Liver (tissue), 9 donors: ENCODE measurements around the gene EIF5B. TPM values are rescaled to one million over a fixed set of nuclear protein-coding genes. Genes with fewer than 3 reads are reported as not detected.

Source experiments
- DNase-seq: peaks from one replicate; pipeline ENCODE4 v3.0.0-alpha.2; 2017; ENCODE audit warnings: low spot score
- H3K27ac ChIP-seq, 2 donors: one replicate each; pipeline ENCODE4 v1.7.0; 2013; ENCODE audit warnings: inconsistent platforms in 2 of 2, low read length in 2 of 2, control low read depth in 1 of 2, low read depth in 1 of 2, mild to moderate bottlenecking in 1 of 2
- H3K27me3 ChIP-seq, 4 donors: one replicate each; pipeline versions ENCODE4 v1.6.1 to v1.7.0; 2013; ENCODE audit warnings: low read length in 3 of 4, inconsistent platforms in 1 of 4, mild to moderate bottlenecking in 1 of 4, moderate library complexity in 1 of 4; ENCODE audit not compliant: control insufficient read depth in 4 of 4, insufficient read depth in 4 of 4
- H3K36me3 ChIP-seq, 4 donors: one replicate each; pipeline versions ENCODE4 v1.6.1 to v1.7.0; 2013; ENCODE audit warnings: low read length in 3 of 4, mild to moderate bottlenecking in 3 of 4, low read depth in 1 of 4, moderate library complexity in 1 of 4; ENCODE audit not compliant: control insufficient read depth in 4 of 4, insufficient read depth in 3 of 4
- H3K4me1 ChIP-seq, 4 donors: one replicate each; pipeline versions ENCODE4 v1.6.1 to v1.7.0; 2013; ENCODE audit warnings: low read length in 3 of 4, mild to moderate bottlenecking in 3 of 4, moderate library complexity in 1 of 4; ENCODE audit not compliant: control insufficient read depth in 4 of 4, insufficient read depth in 4 of 4
- H3K4me3 ChIP-seq, 3 donors: one replicate each; pipeline versions ENCODE4 v1.6.1 to v1.7.0; 2013; ENCODE audit warnings: low read length in 3 of 3, control low read depth in 1 of 3, low read depth in 1 of 3, mild to moderate bottlenecking in 1 of 3
- H3K9ac ChIP-seq, 2 donors: one replicate each; pipeline ENCODE4 v1.7.0; 2013; ENCODE audit warnings: low read length in 2 of 2, mild to moderate bottlenecking in 2 of 2, moderate library complexity in 2 of 2, control low read depth in 1 of 2, low read depth in 1 of 2
- H3K9me3 ChIP-seq, 4 donors: one replicate each; pipeline versions ENCODE4 v1.6.1 to v1.7.0; 2013; ENCODE audit warnings: low read length in 3 of 4; ENCODE audit not compliant: control insufficient read depth in 4 of 4
- ATF3 ChIP-seq: IDR thresholded peaks from 2 replicates; pipeline ENCODE4 v1.6.1; 2016; ENCODE audit warnings: antibody characterized with exemption
- EGR1 ChIP-seq, 2 donors: IDR thresholded peaks; 2 replicates each; pipeline ENCODE4 v1.6.1; 2016 to 2018; ENCODE audit warnings: antibody characterized with exemption in 2 of 2, low read depth in 2 of 2
- FOXA1 ChIP-seq: IDR thresholded peaks from 2 replicates; pipeline ENCODE4 v1.6.1; 2016; ENCODE audit warnings: antibody characterized with exemption
- FOXA2 ChIP-seq: IDR thresholded peaks from 2 replicates; pipeline ENCODE4 v1.6.1; 2016; ENCODE audit warnings: antibody characterized with exemption
- GABPA ChIP-seq, 2 donors: IDR thresholded peaks in 1 of 2; conservative IDR thresholded peaks in 1 of 2; 2 replicates each; pipeline ENCODE4 v1.6.1; 2016; ENCODE audit warnings: antibody characterized with exemption in 2 of 2, mild to moderate bottlenecking in 1 of 2, moderate library complexity in 1 of 2
- HNF4A ChIP-seq, 2 donors: conservative IDR thresholded peaks; 2 replicates each; pipeline ENCODE4 v1.6.1; 2016; ENCODE audit warnings: antibody characterized with exemption in 2 of 2, mild to moderate bottlenecking in 2 of 2
- HNF4G ChIP-seq: IDR thresholded peaks from 2 replicates; pipeline ENCODE4 v1.6.1; 2016; ENCODE audit warnings: antibody characterized with exemption
- JUND ChIP-seq, 2 donors: IDR thresholded peaks; 2 replicates each; pipeline ENCODE4 v1.6.1; 2016; ENCODE audit warnings: antibody characterized with exemption in 2 of 2
- NR2F2 ChIP-seq: IDR thresholded peaks from 2 replicates; pipeline ENCODE4 v1.6.1; 2016; ENCODE audit warnings: antibody characterized with exemption
- RAD21 ChIP-seq, 2 donors: IDR thresholded peaks; 2 replicates each; pipeline ENCODE4 v1.6.1; 2016; ENCODE audit warnings: antibody characterized with exemption in 2 of 2, mild to moderate bottlenecking in 2 of 2
- RXRA ChIP-seq, 2 donors: IDR thresholded peaks; 2 replicates each; pipeline ENCODE4 v1.6.1; 2017 to 2018; ENCODE audit warnings: antibody characterized with exemption in 2 of 2, mild to moderate bottlenecking in 1 of 2
- SP1 ChIP-seq: IDR thresholded peaks from 2 replicates; pipeline ENCODE4 v1.6.1; 2018; ENCODE audit warnings: antibody characterized with exemption, mild to moderate bottlenecking
- TAF1 ChIP-seq: conservative IDR thresholded peaks from 2 replicates; pipeline ENCODE4 v1.6.1; 2016; ENCODE audit warnings: antibody characterized with exemption, mild to moderate bottlenecking
- YY1 ChIP-seq: IDR thresholded peaks from 2 replicates; pipeline ENCODE4 v1.6.1; 2016; ENCODE audit warnings: antibody characterized with exemption, mild to moderate bottlenecking
- WGBS: extraction: QIAGEN DNeasy Blood & Tissue Kit; methylation state at CpG from one replicate; pipeline ENCODE4 v1.1.7; 2013; 5-methylcytosine and 5-hydroxymethylcytosine counted together
- polyA plus RNA-seq, 2 donors: library from polyadenylated mRNA; stranded (reverse) in 1 of 2; unstranded in 1 of 2; fragments of 200-250 nt in 1 of 2; fragments of >200 nt in 1 of 2; fragmentation: Nextera tagmentation in 1 of 2; extraction: Ambion mirVana in 1 of 2; gene quantifications; one replicate each; pipeline versions ENCODE4 v1.2.1 to v1.2.3, GENCODE V29; 2013 to 2015
- total RNA-seq, 2 donors: library from RNA; depleted of rRNA; stranded (reverse); fragments of >200 nt; gene quantifications; one replicate each; pipeline ENCODE4 v1.2.3, GENCODE V29; 2014
- TF ChIP-seq, protein P1 (sequence below): IDR thresholded peaks from 2 replicates; pipeline ENCODE4 v1.6.1; 2016; ENCODE audit warnings: antibody characterized with exemption, mild to moderate bottlenecking
- TF ChIP-seq, protein P2 (sequence below): IDR thresholded peaks from 2 replicates; pipeline ENCODE4 v1.6.1; 2016; ENCODE audit warnings: antibody characterized with exemption
- TF ChIP-seq, protein P3 (sequence below): fragments of 150-350 bp; IDR thresholded peaks from 2 replicates; pipeline ENCODE4 v1.5.1; 2017; ENCODE audit warnings: improper control_type of control experiment, low read depth, low read length; ENCODE audit not compliant: missing input control
- TF ChIP-seq, protein P4 (sequence below): IDR thresholded peaks from 2 replicates; pipeline ENCODE4 v1.6.1; 2016; ENCODE audit warnings: antibody characterized with exemption
- donor health status: healthy.
- donor health status: healthy.
- donor health status: healthy.
- donor health status: healthy.
- donor health status: healthy.

EIF5B gene
- total and polyA plus RNA-seq, 4 donors: 10.2 to 23.7 (median 17.7) TPM

DNA sequence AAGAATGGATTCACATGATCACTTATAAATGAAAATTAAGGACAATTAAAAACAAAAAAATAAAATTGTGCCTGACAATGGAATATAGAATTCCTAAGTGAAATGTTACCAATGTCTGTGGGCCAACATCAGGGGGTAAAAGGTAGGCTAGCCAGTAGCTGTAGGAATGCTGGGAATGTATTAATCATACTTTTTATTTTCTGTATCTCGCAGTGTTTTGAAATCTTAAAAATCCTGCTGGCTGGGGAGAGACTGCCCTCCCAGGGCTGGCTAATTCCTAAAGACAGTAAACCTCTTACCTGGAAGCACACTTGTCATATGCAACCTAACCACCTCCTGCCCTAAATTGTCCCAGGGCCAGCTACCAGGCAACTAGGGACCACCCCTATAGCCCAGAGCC is 82.8 kb downstream of the EIF5B start (continued):
- TF ChIP-seq, protein P1, sequence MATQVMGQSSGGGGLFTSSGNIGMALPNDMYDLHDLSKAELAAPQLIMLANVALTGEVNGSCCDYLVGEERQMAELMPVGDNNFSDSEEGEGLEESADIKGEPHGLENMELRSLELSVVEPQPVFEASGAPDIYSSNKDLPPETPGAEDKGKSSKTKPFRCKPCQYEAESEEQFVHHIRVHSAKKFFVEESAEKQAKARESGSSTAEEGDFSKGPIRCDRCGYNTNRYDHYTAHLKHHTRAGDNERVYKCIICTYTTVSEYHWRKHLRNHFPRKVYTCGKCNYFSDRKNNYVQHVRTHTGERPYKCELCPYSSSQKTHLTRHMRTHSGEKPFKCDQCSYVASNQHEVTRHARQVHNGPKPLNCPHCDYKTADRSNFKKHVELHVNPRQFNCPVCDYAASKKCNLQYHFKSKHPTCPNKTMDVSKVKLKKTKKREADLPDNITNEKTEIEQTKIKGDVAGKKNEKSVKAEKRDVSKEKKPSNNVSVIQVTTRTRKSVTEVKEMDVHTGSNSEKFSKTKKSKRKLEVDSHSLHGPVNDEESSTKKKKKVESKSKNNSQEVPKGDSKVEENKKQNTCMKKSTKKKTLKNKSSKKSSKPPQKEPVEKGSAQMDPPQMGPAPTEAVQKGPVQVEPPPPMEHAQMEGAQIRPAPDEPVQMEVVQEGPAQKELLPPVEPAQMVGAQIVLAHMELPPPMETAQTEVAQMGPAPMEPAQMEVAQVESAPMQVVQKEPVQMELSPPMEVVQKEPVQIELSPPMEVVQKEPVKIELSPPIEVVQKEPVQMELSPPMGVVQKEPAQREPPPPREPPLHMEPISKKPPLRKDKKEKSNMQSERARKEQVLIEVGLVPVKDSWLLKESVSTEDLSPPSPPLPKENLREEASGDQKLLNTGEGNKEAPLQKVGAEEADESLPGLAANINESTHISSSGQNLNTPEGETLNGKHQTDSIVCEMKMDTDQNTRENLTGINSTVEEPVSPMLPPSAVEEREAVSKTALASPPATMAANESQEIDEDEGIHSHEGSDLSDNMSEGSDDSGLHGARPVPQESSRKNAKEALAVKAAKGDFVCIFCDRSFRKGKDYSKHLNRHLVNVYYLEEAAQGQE: no peak
- TF ChIP-seq HNF4A (conservative IDR thresholded peaks at IDR 0.05): no peak

GRCh38 chr2:99420751-99421299 is 83.6 kb downstream of the EIF5B start:
- Histone ChIP-seq H3K4me3 (no peak overlapping the region), H3K36me3 (peaks cover 4 to 67% (median 48%) of the 10 kb centered on the region in 4 donors), H3K9ac (no peak overlapping the region), H3K27me3 (no peaks in the 10 kb centered on the region), H3K27ac (no peak overlapping the region), H3K4me1 (no peaks in the 10 kb centered on the region), H3K9me3 (no peaks in the 10 kb centered on the region)
- no peak for TF ChIP-seq YY1
- TF ChIP-seq EGR1 (IDR thresholded peaks at IDR 0.05; ENCODE audit: low read depth in 2 of 2): no peak
- TF ChIP-seq HNF4A (conservative IDR thresholded peaks at IDR 0.05): no peak
- TF ChIP-seq RAD21 (IDR thresholded peaks at IDR 0.05): no peak
- no peak for TF ChIP-seq ATF3
- TF ChIP-seq, protein P2, sequence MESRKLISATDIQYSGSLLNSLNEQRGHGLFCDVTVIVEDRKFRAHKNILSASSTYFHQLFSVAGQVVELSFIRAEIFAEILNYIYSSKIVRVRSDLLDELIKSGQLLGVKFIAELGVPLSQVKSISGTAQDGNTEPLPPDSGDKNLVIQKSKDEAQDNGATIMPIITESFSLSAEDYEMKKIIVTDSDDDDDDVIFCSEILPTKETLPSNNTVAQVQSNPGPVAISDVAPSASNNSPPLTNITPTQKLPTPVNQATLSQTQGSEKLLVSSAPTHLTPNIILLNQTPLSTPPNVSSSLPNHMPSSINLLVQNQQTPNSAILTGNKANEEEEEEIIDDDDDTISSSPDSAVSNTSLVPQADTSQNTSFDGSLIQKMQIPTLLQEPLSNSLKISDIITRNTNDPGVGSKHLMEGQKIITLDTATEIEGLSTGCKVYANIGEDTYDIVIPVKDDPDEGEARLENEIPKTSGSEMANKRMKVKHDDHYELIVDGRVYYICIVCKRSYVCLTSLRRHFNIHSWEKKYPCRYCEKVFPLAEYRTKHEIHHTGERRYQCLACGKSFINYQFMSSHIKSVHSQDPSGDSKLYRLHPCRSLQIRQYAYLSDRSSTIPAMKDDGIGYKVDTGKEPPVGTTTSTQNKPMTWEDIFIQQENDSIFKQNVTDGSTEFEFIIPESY: no peak
- TF ChIP-seq, protein P3, sequence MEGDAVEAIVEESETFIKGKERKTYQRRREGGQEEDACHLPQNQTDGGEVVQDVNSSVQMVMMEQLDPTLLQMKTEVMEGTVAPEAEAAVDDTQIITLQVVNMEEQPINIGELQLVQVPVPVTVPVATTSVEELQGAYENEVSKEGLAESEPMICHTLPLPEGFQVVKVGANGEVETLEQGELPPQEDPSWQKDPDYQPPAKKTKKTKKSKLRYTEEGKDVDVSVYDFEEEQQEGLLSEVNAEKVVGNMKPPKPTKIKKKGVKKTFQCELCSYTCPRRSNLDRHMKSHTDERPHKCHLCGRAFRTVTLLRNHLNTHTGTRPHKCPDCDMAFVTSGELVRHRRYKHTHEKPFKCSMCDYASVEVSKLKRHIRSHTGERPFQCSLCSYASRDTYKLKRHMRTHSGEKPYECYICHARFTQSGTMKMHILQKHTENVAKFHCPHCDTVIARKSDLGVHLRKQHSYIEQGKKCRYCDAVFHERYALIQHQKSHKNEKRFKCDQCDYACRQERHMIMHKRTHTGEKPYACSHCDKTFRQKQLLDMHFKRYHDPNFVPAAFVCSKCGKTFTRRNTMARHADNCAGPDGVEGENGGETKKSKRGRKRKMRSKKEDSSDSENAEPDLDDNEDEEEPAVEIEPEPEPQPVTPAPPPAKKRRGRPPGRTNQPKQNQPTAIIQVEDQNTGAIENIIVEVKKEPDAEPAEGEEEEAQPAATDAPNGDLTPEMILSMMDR: no peak
- TF ChIP-seq FOXA2: no peak
- TF ChIP-seq SP1: no peak
- TF ChIP-seq FOXA1: no peak
- no peak for TF ChIP-seq HNF4G
- TF ChIP-seq JUND (IDR thresholded peaks at IDR 0.05): no peak
- no peak for TF ChIP-seq NR2F2
- TF ChIP-seq TAF1: no peak
- TF ChIP-seq, protein P1: no peak
- TF ChIP-seq, protein P4, sequence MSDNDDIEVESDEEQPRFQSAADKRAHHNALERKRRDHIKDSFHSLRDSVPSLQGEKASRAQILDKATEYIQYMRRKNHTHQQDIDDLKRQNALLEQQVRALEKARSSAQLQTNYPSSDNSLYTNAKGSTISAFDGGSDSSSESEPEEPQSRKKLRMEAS: no peak
- no peak for TF ChIP-seq GABPA (IDR thresholded peaks at IDR 0.05 in 1 of 2, conservative IDR thresholded peaks at IDR 0.05 in 1 of 2)
- no peak for TF ChIP-seq RXRA (IDR thresholded peaks at IDR 0.05)
- DNase-seq: no peak
- 87% methylated on average over 5 of the region's 5 CpGs for WGBS
